ENCODE results near the gene CYTIP. TPM values are rescaled to one million over a fixed set of nuclear protein-coding genes. Genes with fewer than 3 reads are reported as not detected.

The CYTIP gene
- total RNA-seq, 4 donors from 2014 or later, result 0.26 to 5.5 (median 2.6) TPM; not detected in 1

DNA sequence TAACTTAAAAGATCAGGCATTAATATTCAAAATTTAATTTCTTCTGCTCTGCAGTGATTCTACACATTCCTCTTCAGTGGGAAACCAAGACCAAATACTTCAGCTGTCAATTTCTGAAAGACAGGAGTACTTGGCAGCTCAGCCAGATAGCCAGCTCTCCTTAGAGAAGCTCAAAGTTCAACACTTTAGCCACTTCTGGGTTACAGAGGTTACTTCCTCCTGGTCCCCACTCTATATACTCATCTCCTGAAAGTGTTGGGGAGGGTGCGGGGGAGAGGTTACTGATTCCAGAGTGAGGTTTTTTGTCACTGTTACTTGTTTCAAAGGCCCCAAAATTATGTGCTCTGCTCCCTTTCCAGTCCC is 4.1 kb downstream of the CYTIP start:
- no peak overlapping the region for H3K4me3 ChIP-seq

DNA sequence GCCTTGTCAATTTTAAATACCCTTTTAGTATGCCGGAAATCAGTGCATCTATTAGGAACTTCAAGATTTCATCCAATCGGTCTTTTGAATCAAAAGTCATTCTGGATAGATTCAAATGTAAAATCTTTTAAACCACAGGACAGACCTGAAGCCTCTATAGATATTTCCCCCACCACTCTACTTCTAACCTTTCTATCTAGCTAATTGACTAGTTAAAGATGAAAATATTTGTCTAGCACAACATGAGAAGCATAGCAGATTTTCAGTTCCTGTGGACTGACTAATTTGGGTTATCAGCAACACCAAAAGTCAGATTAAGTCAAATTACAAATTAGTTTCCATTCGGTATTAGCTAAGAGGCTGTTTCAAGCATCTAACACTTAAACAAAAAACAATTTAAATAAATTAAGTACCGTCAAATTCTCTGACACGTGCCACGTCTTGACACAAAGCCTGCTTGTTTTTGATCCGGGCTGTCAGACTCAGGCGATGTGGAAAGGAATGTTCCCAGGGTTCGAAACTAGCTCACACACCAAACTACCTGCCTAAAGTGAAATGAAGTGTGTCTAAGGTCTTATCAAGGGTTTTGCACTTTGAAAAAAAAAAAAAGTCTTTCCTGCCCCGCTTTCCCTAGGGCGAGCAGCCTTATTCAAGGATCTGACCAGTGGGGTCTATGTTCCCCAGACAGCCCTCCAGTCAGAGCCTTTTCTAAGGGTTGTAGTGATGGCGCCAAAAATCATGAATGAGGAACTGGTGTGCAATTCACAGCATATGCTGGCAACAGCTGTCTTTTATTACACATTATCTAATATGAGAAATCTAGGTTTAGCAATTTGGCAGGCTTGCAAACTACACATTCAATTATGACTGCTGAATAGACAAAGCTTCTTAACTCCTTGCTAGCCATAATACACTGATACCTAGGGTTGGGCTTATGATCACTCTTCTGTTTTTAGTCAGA is 4.7 kb downstream of the CYTIP start:
- TF ChIP-seq, protein P1, sequence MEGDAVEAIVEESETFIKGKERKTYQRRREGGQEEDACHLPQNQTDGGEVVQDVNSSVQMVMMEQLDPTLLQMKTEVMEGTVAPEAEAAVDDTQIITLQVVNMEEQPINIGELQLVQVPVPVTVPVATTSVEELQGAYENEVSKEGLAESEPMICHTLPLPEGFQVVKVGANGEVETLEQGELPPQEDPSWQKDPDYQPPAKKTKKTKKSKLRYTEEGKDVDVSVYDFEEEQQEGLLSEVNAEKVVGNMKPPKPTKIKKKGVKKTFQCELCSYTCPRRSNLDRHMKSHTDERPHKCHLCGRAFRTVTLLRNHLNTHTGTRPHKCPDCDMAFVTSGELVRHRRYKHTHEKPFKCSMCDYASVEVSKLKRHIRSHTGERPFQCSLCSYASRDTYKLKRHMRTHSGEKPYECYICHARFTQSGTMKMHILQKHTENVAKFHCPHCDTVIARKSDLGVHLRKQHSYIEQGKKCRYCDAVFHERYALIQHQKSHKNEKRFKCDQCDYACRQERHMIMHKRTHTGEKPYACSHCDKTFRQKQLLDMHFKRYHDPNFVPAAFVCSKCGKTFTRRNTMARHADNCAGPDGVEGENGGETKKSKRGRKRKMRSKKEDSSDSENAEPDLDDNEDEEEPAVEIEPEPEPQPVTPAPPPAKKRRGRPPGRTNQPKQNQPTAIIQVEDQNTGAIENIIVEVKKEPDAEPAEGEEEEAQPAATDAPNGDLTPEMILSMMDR (IDR thresholded peaks at IDR 0.05), result no peak
- TF ChIP-seq POLR2A (IDR thresholded peaks at IDR 0.05), result no peak
- Histone ChIP-seq H3K4me3 (no peak overlapping the region), H3K36me3 (no peaks in the 10 kb centered on the region), H3K9me3 (no peaks in the 10 kb centered on the region), H3K27me3 (no peaks in the 10 kb centered on the region), H3K27ac (no peak overlapping the region), H3K4me1 (no peaks in the 10 kb centered on the region)
- intact Hi-C loops (cut with DNase I; ENCODE audit: low total_unique reads), result no loop called here
- DNase-seq, result no peak

More for the DNA sequence above, 4.1 kb downstream of the CYTIP start:
- Histone ChIP-seq H3K27me3 (no peaks in the 10 kb centered on the region), H3K9me3 (no peaks in the 10 kb centered on the region), H3K36me3 (no peaks in the 10 kb centered on the region), H3K27ac (no peak overlapping the region), H3K4me1 (no peaks in the 10 kb centered on the region)
- no peak for DNase-seq
- no peak for TF ChIP-seq POLR2A (IDR thresholded peaks at IDR 0.05)
- TF ChIP-seq, protein P1 (IDR thresholded peaks at IDR 0.05), result no peak
- intact Hi-C loops (cut with DNase I; ENCODE audit: low total_unique reads), result no loop called here

DNA sequence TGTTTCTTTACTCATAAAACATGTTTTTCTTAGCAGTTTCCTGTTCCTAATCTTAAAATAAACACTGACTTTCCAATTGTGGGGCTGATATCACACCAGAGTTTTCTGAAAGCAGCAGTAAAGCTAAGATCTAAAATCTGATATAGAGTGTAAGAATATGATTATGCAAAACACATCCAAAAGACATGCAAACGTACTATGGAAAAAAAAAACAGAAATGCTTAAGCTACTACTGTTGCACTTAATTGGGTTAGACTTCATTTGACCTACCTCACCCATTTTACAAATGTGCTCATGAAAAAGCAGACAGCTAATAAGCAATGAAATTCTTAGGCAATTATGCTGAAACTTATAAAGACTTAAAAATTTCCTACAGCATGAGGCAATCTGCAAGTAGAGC is 10.5 kb downstream of the CYTIP start:
- H3K36me3 ChIP-seq, result no peaks in the 10 kb centered on the region
- no peaks in the 10 kb centered on the region for H3K4me1 ChIP-seq
- no peak overlapping the region for H3K4me3 ChIP-seq
- DNase-seq, result no peak
- no peak for TF ChIP-seq POLR2A (IDR thresholded peaks at IDR 0.05)
- TF ChIP-seq, protein P1 (IDR thresholded peaks at IDR 0.05), result no peak
- intact Hi-C loops (cut with DNase I; ENCODE audit: low total_unique reads), result no loop called here
- no peaks in the 10 kb centered on the region for H3K9me3 ChIP-seq
- no peaks in the 10 kb centered on the region for H3K27me3 ChIP-seq
- H3K27ac ChIP-seq, result no peak overlapping the region

DNA sequence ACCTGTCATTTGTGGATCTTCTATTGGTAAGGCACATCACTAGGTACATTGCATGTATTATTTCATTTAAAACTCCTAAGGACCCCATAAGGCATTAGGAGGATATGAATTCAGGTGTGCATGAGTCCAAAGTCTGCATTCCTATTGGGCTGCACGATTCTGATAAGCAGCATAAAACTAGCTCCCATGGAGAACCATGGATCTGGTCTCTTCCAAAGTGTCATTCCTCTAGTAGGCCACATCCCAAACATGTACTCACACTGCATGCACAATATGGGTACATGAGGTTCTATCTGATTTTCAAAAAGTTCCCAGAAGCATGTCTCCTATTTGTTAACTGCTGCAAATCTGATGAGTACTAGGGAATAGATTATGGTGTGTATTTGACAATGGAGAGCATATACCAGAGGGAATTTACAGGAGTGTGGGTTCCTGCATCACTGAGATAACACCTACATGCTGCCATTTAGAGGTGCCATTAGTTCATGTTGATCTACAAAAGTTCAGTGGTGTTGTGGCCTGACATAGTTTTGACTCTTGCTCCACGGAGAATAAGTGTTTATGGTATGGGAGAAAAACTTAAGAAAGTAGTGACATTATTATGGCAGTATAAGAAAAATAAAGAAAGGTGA is 11.3 kb downstream of the CYTIP start:
- DNase-seq, result no peak
- H3K4me3 ChIP-seq, result no peak overlapping the region
- TF ChIP-seq, protein P1 (IDR thresholded peaks at IDR 0.05), result no peak
- no peak for TF ChIP-seq POLR2A (IDR thresholded peaks at IDR 0.05)
- H3K27me3 ChIP-seq, result no peaks in the 10 kb centered on the region
- no peaks in the 10 kb centered on the region for H3K9me3 ChIP-seq
- intact Hi-C loops (cut with DNase I; ENCODE audit: low total_unique reads), result no loop called here
- no peaks in the 10 kb centered on the region for H3K36me3 ChIP-seq
- no peak overlapping the region for H3K27ac ChIP-seq
- H3K4me1 ChIP-seq, result no peaks in the 10 kb centered on the region

DNA sequence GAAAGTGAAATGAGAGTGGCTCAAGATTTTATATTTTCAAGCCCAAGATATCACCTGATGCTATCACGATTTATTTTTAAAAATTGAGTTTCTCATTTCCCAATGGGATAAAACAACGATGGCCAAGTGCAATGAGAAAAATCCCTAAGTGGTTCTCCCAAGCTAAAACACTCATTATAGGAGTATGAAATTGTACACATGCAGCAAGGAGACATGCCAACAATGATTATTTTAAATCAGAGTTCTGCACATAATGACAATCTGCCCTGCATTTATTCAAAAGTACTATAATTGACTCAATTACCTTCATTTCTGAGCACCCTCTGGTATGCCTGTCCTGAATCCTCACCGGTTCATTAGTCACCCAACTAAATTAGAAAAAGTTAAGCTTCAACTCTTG is 12.7 kb downstream of the CYTIP start:
- H3K9me3 ChIP-seq, result no peaks in the 10 kb centered on the region
- intact Hi-C loops (cut with DNase I; ENCODE audit: low total_unique reads), result no loop called here
- H3K27me3 ChIP-seq, result no peaks in the 10 kb centered on the region
- no peak overlapping the region for H3K27ac ChIP-seq
- no peaks in the 10 kb centered on the region for H3K36me3 ChIP-seq
- no peak for DNase-seq
- TF ChIP-seq, protein P1 (IDR thresholded peaks at IDR 0.05), result no peak
- no peak for TF ChIP-seq POLR2A (IDR thresholded peaks at IDR 0.05)
- no peaks in the 10 kb centered on the region for H3K4me1 ChIP-seq
- H3K4me3 ChIP-seq, result no peak overlapping the region
